Measurements from ENCODE around the gene SUSD3. TPM values are rescaled to one million over a fixed set of nuclear protein-coding genes. Genes with fewer than 3 reads are reported as not detected.

Gene SUSD3
- total and polyA plus RNA-seq, 4 experiments from 2014 or later, result 58.3 to 199 (median 106) TPM

DNA sequence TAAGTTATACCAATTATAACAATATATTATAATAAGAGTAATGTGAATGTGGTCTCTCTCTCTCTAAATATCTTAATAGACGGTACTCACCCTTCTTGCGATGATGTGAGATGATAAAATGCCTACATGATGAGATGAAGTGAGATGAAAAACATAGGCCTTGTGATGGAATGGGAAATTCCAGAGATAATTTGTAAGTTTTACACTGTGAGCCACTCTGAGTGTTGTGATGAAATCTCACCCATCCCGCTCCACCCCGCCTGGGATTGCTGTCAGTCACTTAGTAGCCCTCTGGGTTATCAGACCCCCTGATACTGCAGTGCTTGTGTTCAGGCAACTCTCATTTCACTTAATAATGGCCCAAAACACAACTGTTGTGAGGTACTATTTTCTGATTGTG is 10.5 kb downstream of the SUSD3 start:
- peaks cover 32 to 66% of the 10 kb centered on the region in 2 donors for H3K36me3 Mint-ChIP-seq
- no peaks in the 10 kb centered on the region for H3K27me3 Mint-ChIP-seq
- no peak overlapping the region for H3K4me3 Mint-ChIP-seq
- Histone ChIP-seq H3K4me3 (ENCODE audit: low read length in 2 of 2) (no peak overlapping the region), H3K36me3 (ENCODE audit: insufficient read depth, low read length) (peaks cover 35% of the 10 kb centered on the region), H3K4me1 (ENCODE audit: insufficient read depth, low read length) (peaks cover 88% of the 10 kb centered on the region), H3K27ac (ENCODE audit: low read depth, low read length) (no peak overlapping the region), H3K27me3 (ENCODE audit: insufficient read depth, low read length) (no peaks in the 10 kb centered on the region), H3K9me3 (ENCODE audit: control insufficient read depth in 1 of 2, low read length in 2 of 2) (no peaks in the 10 kb centered on the region)
- DNase-seq, result no peak
- no peaks in the 10 kb centered on the region for H3K9me3 Mint-ChIP-seq
- H3K27ac Mint-ChIP-seq, result peak overlapping the region in 5 of 7 donors; percentile 3 to 65 (median 45)
- intact Hi-C loops (cut with micrococcal nuclease), result no loop called here
- peaks cover 49 to 91% (median 74%) of the 10 kb centered on the region in 4 donors for H3K4me1 Mint-ChIP-seq
- CTCF ChIA-PET (ENCODE audit: partially characterized antibody), result interaction anchor here (0.9 to 1.4 kb wide), 2 partner anchors 40 to 66 kb away, joined by 3 to 7 read pairs; no protein-coding TSS in a partner anchor
- POLR2A ChIA-PET (ENCODE audit: partially characterized antibody), result interaction anchor here (1.2 to 23.2 kb wide), 3 partner anchors 9 to 36 kb away, joined by 3 to 654 read pairs (median 6); no protein-coding TSS in a partner anchor

DNA sequence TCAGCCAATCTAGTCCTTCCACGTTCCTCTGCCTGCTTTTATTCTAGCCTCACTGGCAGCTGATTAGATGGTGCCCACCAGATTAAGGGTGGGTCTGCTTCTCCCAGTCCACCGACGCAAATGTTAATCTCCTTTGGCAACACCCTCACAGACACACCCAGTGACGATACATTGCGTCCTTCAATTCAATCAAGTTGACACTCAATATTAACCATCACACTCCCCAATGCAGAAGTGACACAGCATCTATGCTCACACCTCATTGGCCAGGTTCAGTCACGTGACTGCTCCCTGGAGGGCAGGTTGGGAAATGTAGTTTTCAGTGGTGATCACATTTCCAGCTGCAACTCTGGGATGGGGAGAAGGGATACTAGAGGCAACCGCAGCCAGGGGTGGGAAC is 13.0 kb downstream of the SUSD3 start:
- H3K27ac ChIP-seq (ENCODE audit: low read depth, low read length), result no peak overlapping the region
- no peak for DNase-seq

DNA sequence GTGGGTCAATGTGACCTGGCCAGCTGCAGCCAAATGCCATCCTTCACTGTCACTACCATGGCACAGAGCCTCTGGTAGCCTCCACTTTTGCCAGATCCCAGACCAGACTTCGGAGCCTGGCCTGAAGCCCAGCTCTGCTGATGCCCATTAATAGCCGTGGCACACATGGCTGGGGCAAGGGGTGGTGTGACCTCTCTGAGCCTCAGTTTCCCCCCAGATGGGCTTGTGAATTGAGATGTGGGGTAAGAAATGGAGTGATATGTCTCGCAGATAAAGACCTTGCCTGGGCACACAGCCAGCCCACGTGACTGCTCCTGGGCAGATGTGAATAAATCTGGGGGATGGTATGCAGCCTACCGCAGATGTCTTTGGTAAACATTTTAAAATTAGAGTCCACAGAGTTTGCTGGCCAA is 13.9 kb downstream of the SUSD3 start:
- no peaks in the 10 kb centered on the region for H3K9me3 ChIP-seq (ENCODE audit: control insufficient read depth in 1 of 2, low read length in 2 of 2)
- H3K4me1 ChIP-seq (ENCODE audit: insufficient read depth, low read length), result peaks cover 62% of the 10 kb centered on the region
- Mint-ChIP-seq H3K4me3 (peak overlapping the region in 4 of 8 donors; percentile 8 to 61 (median 25)), H3K27ac (peak overlapping the region in 5 of 7 donors; percentile 35 to 78 (median 70)), H3K9me3 (no peaks in the 10 kb centered on the region), H3K4me1 (peaks cover 32 to 79% (median 57%) of the 10 kb centered on the region in 4 donors), H3K36me3 (peaks cover 27 to 61% of the 10 kb centered on the region in 2 donors), H3K27me3 (no peaks in the 10 kb centered on the region)
- POLR2A ChIA-PET (ENCODE audit: partially characterized antibody), result interaction anchor here (1.1 to 2.8 kb wide), 7 partner anchors 12 to 82 kb away, joined by 3 to 12 read pairs (median 5); partner anchors contain the start of gene CARD19
- DNase-seq, result no peak
- H3K27me3 ChIP-seq (ENCODE audit: insufficient read depth, low read length), result no peaks in the 10 kb centered on the region
- peaks cover 35% of the 10 kb centered on the region for H3K36me3 ChIP-seq (ENCODE audit: insufficient read depth, low read length)
- H3K27ac ChIP-seq (ENCODE audit: low read depth, low read length), result peak overlapping the region; percentile 11
- intact Hi-C loops (cut with micrococcal nuclease), result no loop called here
- no peak overlapping the region for H3K4me3 ChIP-seq (ENCODE audit: low read length in 2 of 2)
- CTCF ChIA-PET (ENCODE audit: partially characterized antibody), result interaction anchor here (1.7 to 2.0 kb wide), 2 partner anchors 37 to 44 kb away, joined by 6 to 7 read pairs; no protein-coding TSS in a partner anchor

More for the DNA sequence above, 13.0 kb downstream of the SUSD3 start:
- Histone ChIP-seq H3K4me3 (ENCODE audit: low read length in 2 of 2) (no peak overlapping the region), H3K36me3 (ENCODE audit: insufficient read depth, low read length) (peaks cover 31% of the 10 kb centered on the region), H3K27me3 (ENCODE audit: insufficient read depth, low read length) (no peaks in the 10 kb centered on the region), H3K9me3 (ENCODE audit: control insufficient read depth in 1 of 2, low read length in 2 of 2) (no peaks in the 10 kb centered on the region), H3K4me1 (ENCODE audit: insufficient read depth, low read length) (peaks cover 71% of the 10 kb centered on the region)
- H3K36me3 Mint-ChIP-seq, result peaks cover 29 to 57% of the 10 kb centered on the region in 2 donors
- H3K27me3 Mint-ChIP-seq, result no peaks in the 10 kb centered on the region
- POLR2A ChIA-PET (ENCODE audit: partially characterized antibody), result interaction anchor here (0.6 to 2.8 kb wide), 8 partner anchors 11 to 81 kb away, joined by 3 to 12 read pairs (median 5); no protein-coding TSS in a partner anchor
- peaks cover 36 to 80% (median 60%) of the 10 kb centered on the region in 4 donors for H3K4me1 Mint-ChIP-seq
- intact Hi-C loops (cut with micrococcal nuclease), result no loop called here
- H3K27ac Mint-ChIP-seq, result peak overlapping the region in 4 of 7 donors; percentile 29 to 79 (median 48)
- H3K9me3 Mint-ChIP-seq, result no peaks in the 10 kb centered on the region
- no peak overlapping the region for H3K4me3 Mint-ChIP-seq
- CTCF ChIA-PET (ENCODE audit: partially characterized antibody), result interaction anchor here (1.1 to 2.0 kb wide), 3 partner anchors 8 to 43 kb away, joined by 4 to 7 read pairs (median 6); no protein-coding TSS in a partner anchor

DNA sequence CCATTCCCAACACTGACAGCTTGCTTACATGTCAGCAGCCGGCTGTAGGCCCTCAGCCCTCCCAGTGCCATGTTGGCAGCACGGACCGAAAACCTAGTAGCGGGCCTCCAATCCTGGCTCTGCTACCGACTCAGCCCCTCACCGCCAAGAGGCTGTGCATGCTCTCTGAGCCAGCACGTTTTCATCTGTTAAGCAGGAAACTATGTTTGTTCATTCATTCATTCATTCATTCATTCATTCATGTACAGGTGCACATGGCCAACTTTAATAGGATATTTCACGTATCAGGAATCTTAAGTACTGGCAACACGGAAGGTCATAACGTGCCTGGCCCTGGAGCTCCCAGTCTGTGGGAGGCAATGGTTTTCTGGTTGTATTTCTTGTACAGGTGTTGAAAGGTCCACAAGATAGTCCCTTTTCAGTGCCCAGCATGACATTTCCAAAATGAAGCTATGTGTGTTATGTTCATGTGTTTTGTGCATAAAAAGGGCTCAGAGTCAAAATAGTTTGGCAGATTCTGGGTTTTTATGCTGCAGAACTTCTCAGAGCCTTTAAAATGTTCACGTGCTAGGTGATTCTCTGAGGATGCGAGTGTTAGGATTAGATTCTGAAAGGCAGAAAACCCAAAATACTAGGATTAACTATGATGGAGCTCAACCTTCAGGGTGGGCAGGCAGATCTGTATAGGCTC is 17.7 kb downstream of the SUSD3 start:
- CTCF ChIA-PET (ENCODE audit: partially characterized antibody), result interaction anchor here (1.0 to 2.0 kb wide), 5 partner anchors 9 to 73 kb away, joined by 3 to 7 read pairs (median 3); no protein-coding TSS in a partner anchor
- Mint-ChIP-seq H3K36me3 (peaks cover 29 to 56% of the 10 kb centered on the region in 2 donors), H3K27ac (peak overlapping the region in 1 of 7 donors; percentile 35), H3K27me3 (no peaks in the 10 kb centered on the region), H3K4me3 (no peak overlapping the region), H3K9me3 (no peaks in the 10 kb centered on the region), H3K4me1 (peaks cover 22 to 68% (median 33%) of the 10 kb centered on the region in 4 donors)
- intact Hi-C loops (cut with micrococcal nuclease), result no loop called here
- H3K4me3 ChIP-seq (ENCODE audit: low read length in 2 of 2), result no peak overlapping the region
- POLR2A ChIA-PET (ENCODE audit: partially characterized antibody), result interaction anchor here (1.0 to 4.3 kb wide), 7 partner anchors 11 to 111 kb away, joined by 4 to 28 read pairs (median 5); no protein-coding TSS in a partner anchor
- H3K36me3 ChIP-seq (ENCODE audit: insufficient read depth, low read length), result peaks cover 49% of the 10 kb centered on the region
- H3K27ac ChIP-seq (ENCODE audit: low read depth, low read length), result no peak overlapping the region
- H3K9me3 ChIP-seq (ENCODE audit: control insufficient read depth in 1 of 2, low read length in 2 of 2), result no peaks in the 10 kb centered on the region
- peaks cover 27% of the 10 kb centered on the region for H3K4me1 ChIP-seq (ENCODE audit: insufficient read depth, low read length)
- H3K27me3 ChIP-seq (ENCODE audit: insufficient read depth, low read length), result no peaks in the 10 kb centered on the region
- no peak for DNase-seq

DNA sequence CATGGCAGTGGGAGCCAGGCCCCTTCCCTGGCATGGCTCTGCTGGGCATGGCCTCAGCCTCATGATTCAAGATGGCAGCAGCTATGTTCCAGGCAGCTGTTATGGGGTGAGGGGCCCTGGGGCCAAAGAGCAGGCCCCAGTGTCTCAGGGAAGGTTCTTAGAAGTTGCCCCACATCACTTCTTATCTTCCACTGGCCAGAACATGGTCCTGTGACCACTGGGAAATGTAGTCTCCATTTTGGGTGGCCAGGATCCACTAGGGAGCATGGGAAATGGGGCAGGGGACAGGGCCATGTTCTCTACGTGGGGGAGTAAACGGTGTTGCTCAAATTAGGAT is 18.3 kb downstream of the SUSD3 start:
- DNase-seq, result no peak
- peak overlapping the region in 4 of 7 donors; percentile 4 to 86 (median 51) for H3K27ac Mint-ChIP-seq
- Histone ChIP-seq H3K4me3 (ENCODE audit: low read length in 2 of 2) (no peak overlapping the region), H3K9me3 (ENCODE audit: control insufficient read depth in 1 of 2, low read length in 2 of 2) (no peaks in the 10 kb centered on the region), H3K27ac (ENCODE audit: low read depth, low read length) (no peak overlapping the region), H3K36me3 (ENCODE audit: insufficient read depth, low read length) (peaks cover 50% of the 10 kb centered on the region), H3K4me1 (ENCODE audit: insufficient read depth, low read length) (peaks cover 27% of the 10 kb centered on the region), H3K27me3 (ENCODE audit: insufficient read depth, low read length) (no peaks in the 10 kb centered on the region)
- H3K9me3 Mint-ChIP-seq, result no peaks in the 10 kb centered on the region
- no peak overlapping the region for H3K4me3 Mint-ChIP-seq
- H3K36me3 Mint-ChIP-seq, result peaks cover 30 to 58% of the 10 kb centered on the region in 2 donors
- intact Hi-C loops (cut with micrococcal nuclease), result no loop called here
- peaks cover 21 to 68% (median 34%) of the 10 kb centered on the region in 4 donors for H3K4me1 Mint-ChIP-seq
- H3K27me3 Mint-ChIP-seq, result no peaks in the 10 kb centered on the region
- CTCF ChIA-PET (ENCODE audit: partially characterized antibody), result interaction anchor here (1.6 to 2.0 kb wide), 2 partner anchors 8 to 32 kb away, joined by 3 to 7 read pairs; no protein-coding TSS in a partner anchor
- POLR2A ChIA-PET (ENCODE audit: partially characterized antibody), result interaction anchor here (1.0 to 4.3 kb wide), 6 partner anchors 11 to 112 kb away, joined by 4 to 28 read pairs (median 4); no protein-coding TSS in a partner anchor

DNA sequence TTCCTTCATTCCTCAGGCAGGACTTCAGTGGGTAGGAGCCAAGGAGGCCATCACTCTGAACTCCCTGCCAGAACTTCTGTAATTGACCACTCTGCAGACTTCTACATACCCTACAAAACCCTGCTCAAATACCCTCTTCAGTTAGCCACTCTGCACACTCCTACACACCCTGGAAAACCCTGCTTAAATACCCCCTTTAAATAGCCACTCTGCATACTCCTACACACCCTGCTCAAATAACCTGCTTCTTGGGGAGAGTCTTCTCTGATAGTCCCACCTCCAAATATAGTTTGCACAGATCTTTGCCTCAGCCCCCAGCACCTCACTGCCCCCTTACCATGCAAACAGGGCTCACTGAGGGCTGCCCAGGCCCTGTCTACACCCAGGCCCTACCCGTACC is 18.9 kb downstream of the SUSD3 start:
- CTCF ChIA-PET (ENCODE audit: partially characterized antibody), result no interaction called here
- no peak overlapping the region for H3K27ac ChIP-seq (ENCODE audit: low read depth, low read length)
- Mint-ChIP-seq H3K27me3 (no peaks in the 10 kb centered on the region), H3K9me3 (no peaks in the 10 kb centered on the region), H3K4me3 (peak overlapping the region in 1 of 8 donors; percentile 70), H3K36me3 (peaks cover 30 to 60% of the 10 kb centered on the region in 2 donors), H3K4me1 (peaks cover 22 to 68% (median 32%) of the 10 kb centered on the region in 4 donors), H3K27ac (peak overlapping the region; percentile 50 to 93 (median 67))
- no peaks in the 10 kb centered on the region for H3K27me3 ChIP-seq (ENCODE audit: insufficient read depth, low read length)
- H3K36me3 ChIP-seq (ENCODE audit: insufficient read depth, low read length), result peaks cover 50% of the 10 kb centered on the region
- no peak overlapping the region for H3K4me3 ChIP-seq (ENCODE audit: low read length in 2 of 2)
- H3K9me3 ChIP-seq (ENCODE audit: control insufficient read depth in 1 of 2, low read length in 2 of 2), result no peaks in the 10 kb centered on the region
- peaks cover 27% of the 10 kb centered on the region for H3K4me1 ChIP-seq (ENCODE audit: insufficient read depth, low read length)
- POLR2A ChIA-PET (ENCODE audit: partially characterized antibody), result interaction anchor here (1.7 to 4.3 kb wide), 3 partner anchors 12 to 49 kb away, joined by 5 to 28 read pairs (median 12); no protein-coding TSS in a partner anchor
- intact Hi-C loops (cut with micrococcal nuclease), result no loop called here
- DNase-seq, result no peak

DNA sequence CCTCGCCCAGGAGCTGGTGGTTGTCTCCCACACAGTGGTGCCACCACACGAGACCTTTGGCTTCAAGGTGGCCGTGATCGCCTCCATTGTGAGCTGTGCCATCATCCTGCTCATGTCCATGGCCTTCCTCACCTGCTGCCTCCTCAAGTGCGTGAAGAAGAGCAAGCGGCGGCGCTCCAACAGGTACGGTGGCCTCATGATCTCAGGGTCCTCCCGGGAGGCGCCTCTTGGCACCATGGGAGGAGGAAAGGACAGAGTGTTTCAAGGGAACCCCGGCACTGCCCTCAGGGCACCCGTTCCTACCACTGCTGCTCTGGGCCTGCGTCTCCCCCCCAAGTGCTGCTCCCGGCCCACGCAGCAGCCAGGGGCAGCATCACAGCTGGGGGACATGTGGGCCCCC is 19.3 kb downstream of the SUSD3 start:
- DNase-seq, result no peak
- Histone ChIP-seq H3K4me3 (ENCODE audit: low read length in 2 of 2) (no peak overlapping the region), H3K27me3 (ENCODE audit: insufficient read depth, low read length) (no peaks in the 10 kb centered on the region), H3K36me3 (ENCODE audit: insufficient read depth, low read length) (peaks cover 50% of the 10 kb centered on the region), H3K4me1 (ENCODE audit: insufficient read depth, low read length) (peaks cover 27% of the 10 kb centered on the region), H3K9me3 (ENCODE audit: control insufficient read depth in 1 of 2, low read length in 2 of 2) (no peaks in the 10 kb centered on the region), H3K27ac (ENCODE audit: low read depth, low read length) (no peak overlapping the region)
- Mint-ChIP-seq H3K27ac (peak overlapping the region in 3 of 7 donors; percentile 55 to 67 (median 66)), H3K4me3 (peak overlapping the region in 1 of 8 donors; percentile 16), H3K27me3 (no peaks in the 10 kb centered on the region), H3K9me3 (no peaks in the 10 kb centered on the region), H3K4me1 (peaks cover 18 to 68% (median 31%) of the 10 kb centered on the region in 4 donors), H3K36me3 (peaks cover 34 to 59% of the 10 kb centered on the region in 2 donors)
- intact Hi-C loops (cut with micrococcal nuclease), result no loop called here
- CTCF ChIA-PET (ENCODE audit: partially characterized antibody), result no interaction called here
- POLR2A ChIA-PET (ENCODE audit: partially characterized antibody), result interaction anchor here (1.7 to 4.3 kb wide), 3 partner anchors 12 to 49 kb away, joined by 5 to 28 read pairs (median 12); no protein-coding TSS in a partner anchor
